Upper lobe of right lung (tissue), 1 donor: Measurements from ENCODE around the gene TUBA8. TPM values are rescaled to one million over a fixed set of nuclear protein-coding genes. Genes with fewer than 3 reads are reported as not detected.

Source experiments
- ATAC-seq: fragments of 200-7000 bp; cut with Tn5 transposase; one replicate; pipeline ENCODE4 v1.9.1; 2020; ENCODE audit warnings: mild to moderate bottlenecking, moderate library complexity
- DNase-seq: peaks from one replicate; pipeline ENCODE4 v3.0.0-alpha.2; 2020
- H3K27ac ChIP-seq: fragments of 200-600 bp; one replicate; pipeline ENCODE4 v1.8.0; 2022
- H3K27me3 ChIP-seq: fragments of 200-600 bp; one replicate; pipeline ENCODE4 v1.8.0; 2022; ENCODE audit warnings: mild to moderate bottlenecking
- H3K36me3 ChIP-seq: fragments of 200-600 bp; one replicate; pipeline ENCODE4 v1.8.0; 2022
- H3K4me1 ChIP-seq: fragments of 200-600 bp; one replicate; pipeline ENCODE4 v1.8.0; 2022
- H3K4me3 ChIP-seq: fragments of 200-600 bp; one replicate; pipeline ENCODE4 v1.8.0; 2022; ENCODE audit warnings: mild to moderate bottlenecking
- H3K9me3 ChIP-seq: fragments of 200-600 bp; one replicate; pipeline ENCODE4 v1.8.0; 2022
- CTCF ChIP-seq: fragments of 200-600 bp; IDR thresholded peaks from one replicate; pipeline ENCODE4 v1.8.0; 2022; ENCODE audit warnings: antibody characterized with exemption
- intact Hi-C: fragments of 100-400 bp; cut with DNase I; formaldehyde crosslinking; loops from one replicate; pipeline ENCODE4 v1.11.0; 2022
- total RNA-seq: library from RNA; stranded (reverse); fragmentation: NEBNext Ultra II Directional; extraction: Animal tissue kit (Norgen Biotek cat#: 25700); gene quantifications from one replicate; pipeline ENCODE4 v1.2.1, GENCODE V29; 2021
- donor health status: DM: no; HTN: yes; CAD: no; lungs with severe emphysema.

The TUBA8 gene
- total RNA-seq, 1 donor from 2014 or later, result 1.7 TPM

DNA sequence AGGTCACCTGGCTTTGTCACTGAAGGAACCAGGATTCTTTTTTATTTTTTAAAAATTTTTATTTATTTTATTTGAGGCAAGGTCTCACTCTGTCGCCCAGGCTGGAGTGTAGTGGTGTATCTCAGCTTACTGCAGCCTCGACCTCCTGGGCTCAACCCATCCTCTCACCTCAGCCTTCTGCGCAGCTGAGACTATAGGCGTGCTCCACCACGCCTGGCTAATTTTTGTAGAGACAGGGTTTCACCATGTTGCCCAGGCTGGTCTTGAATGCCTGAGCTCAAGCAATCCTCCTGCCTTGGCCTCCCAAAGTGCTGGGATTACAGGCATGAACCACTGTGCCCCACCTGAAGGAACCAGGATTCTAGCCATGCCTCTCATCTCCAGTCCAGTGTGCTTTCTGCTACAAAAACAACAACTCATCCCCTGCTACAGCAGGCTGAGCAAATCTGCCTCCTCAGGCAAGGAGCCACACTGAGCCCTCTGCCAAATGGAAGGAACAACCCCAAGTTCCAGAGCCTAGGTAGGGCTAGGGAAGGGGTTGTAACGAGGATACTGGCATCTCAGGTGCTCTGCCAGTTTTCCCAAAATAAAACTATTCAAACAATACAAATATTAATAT, 35.4 kb upstream of the TUBA8 start:
- DNase-seq (peak; percentile 22), ATAC-seq (no peak)
- no peak overlapping the region for H3K27ac ChIP-seq
- no peaks in the 10 kb centered on the region for H3K27me3 ChIP-seq
- H3K36me3 ChIP-seq, result peaks cover 5% of the 10 kb centered on the region
- peaks cover 23% of the 10 kb centered on the region for H3K4me1 ChIP-seq
- TF ChIP-seq CTCF, result no peak
- H3K9me3 ChIP-seq, result no peaks in the 10 kb centered on the region
- H3K4me3 ChIP-seq, result no peak overlapping the region
- intact Hi-C loops, result loop anchor here (5.0 to 10.0 kb wide), 3 partner anchors 90 to 248 kb away; no protein-coding TSS in a partner anchor

- no peak overlapping the region for H3K4me3 ChIP-seq
- H3K27ac ChIP-seq, result peak overlapping the region; percentile 34
- intact Hi-C loops, result loop anchor here (5.0 to 10.0 kb wide), 3 partner anchors 91 to 249 kb away; no protein-coding TSS in a partner anchor
Observed at GRCh38 chr22:18075720-18076497, 34.7 kb upstream of the TUBA8 start.

DNA sequence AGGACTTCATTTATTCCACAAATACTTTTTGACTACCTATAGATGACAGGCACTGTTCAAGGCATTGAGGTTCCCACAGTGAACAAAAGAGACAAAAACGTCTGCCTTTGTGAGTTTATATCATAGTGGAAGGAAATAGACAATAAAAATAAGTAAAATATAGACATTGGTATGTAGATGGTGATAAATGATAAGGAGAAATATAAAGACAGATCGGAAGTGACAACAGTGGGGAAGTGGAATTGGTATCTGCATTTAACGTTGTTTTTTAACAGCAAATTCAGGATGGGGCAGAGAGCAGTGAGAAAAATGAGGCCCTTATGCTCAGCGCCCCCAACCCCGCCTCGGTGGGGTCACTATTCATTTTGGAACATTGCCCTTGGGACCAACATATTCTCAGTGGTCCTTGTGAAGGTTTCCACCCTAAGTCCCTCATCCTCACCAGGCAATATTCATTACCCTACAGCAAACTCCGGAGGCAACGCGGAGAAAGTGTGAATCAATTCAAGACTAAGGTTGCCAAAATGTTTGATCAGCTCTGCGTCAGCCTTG, 33.4 kb upstream of the TUBA8 start:
- DNase-seq (no peak), ATAC-seq (no peak)
- Histone ChIP-seq H3K27me3 (no peaks in the 10 kb centered on the region), H3K9me3 (no peaks in the 10 kb centered on the region), H3K4me1 (peaks cover 23% of the 10 kb centered on the region), H3K27ac (peak overlapping the region; percentile 91), H3K36me3 (peaks cover 22% of the 10 kb centered on the region), H3K4me3 (peak overlapping the region; percentile 93)
- TF ChIP-seq CTCF, result no peak
- intact Hi-C loops, result loop anchor here (5.0 to 10.0 kb wide), 3 partner anchors 92 to 250 kb away; no protein-coding TSS in a partner anchor

More at GRCh38 chr22:18075720-18076497, 34.7 kb upstream of the TUBA8 start:
- peak; percentile 66 for ATAC-seq
- no peaks in the 10 kb centered on the region for H3K27me3 ChIP-seq
- TF ChIP-seq CTCF, result peak; percentile 87
- DNase-seq, result peak; percentile 63
- H3K36me3 ChIP-seq, result peaks cover 12% of the 10 kb centered on the region
- no peaks in the 10 kb centered on the region for H3K9me3 ChIP-seq
- peaks cover 23% of the 10 kb centered on the region for H3K4me1 ChIP-seq

- Histone ChIP-seq H3K27ac (peak within 1 kb of the TSS; percentile 91), H3K4me1 (peaks cover 23% of the 10 kb centered on the region)
Observed at GRCh38 chr22:18077639-18078328, 32.8 kb upstream of the TUBA8 start, which contains the start of gene PEX26. PEX26 (plus strand) TSS chr22:18077990; CDS start chr22:18078377, 387 bp downstream.

More at GRCh38 chr22:18077639-18078328, 32.8 kb upstream of the TUBA8 start, which contains the start of gene PEX26:
- H3K27me3 ChIP-seq, result no peaks in the 10 kb centered on the region
- intact Hi-C loops, result loop anchor here (5.0 to 10.0 kb wide), 3 partner anchors 93 to 250 kb away; no protein-coding TSS in a partner anchor
- H3K4me3 ChIP-seq, result peak within 1 kb of the TSS; percentile 93
- ATAC-seq, result peak; percentile 99
- no peak for TF ChIP-seq CTCF
- peak; percentile 96 for DNase-seq
- H3K9me3 ChIP-seq, result no peaks in the 10 kb centered on the region
- H3K36me3 ChIP-seq, result peaks cover 28% of the 10 kb centered on the region
